PC-9 (cell line): Measurements from ENCODE around the gene TDRD7. TPM values are rescaled to one million over a fixed set of nuclear protein-coding genes. Genes with fewer than 3 reads are reported as not detected.

Source experiments
- BruUV-seq: library from RNA; stranded (reverse); fragments of 400-500 nt; replicated peaks from 2 replicates; lab custom pipeline; 2021; lab: Mats Ljungman, UMichigan
- CTCF ChIA-PET: fragments of 300-600 bp; sonication (Branson Sonifier 250); formaldehyde crosslinking; loops from one replicate; lab custom pipeline; 2022; ENCODE audit warnings: antibody characterized with exemption; lab: Charles Lee
- POLR2A ChIA-PET: fragments of 300-600 bp; sonication (Branson Sonifier 250); formaldehyde crosslinking; loops from one replicate; lab custom pipeline; 2022; ENCODE audit warnings: antibody characterized with exemption; ENCODE audit not compliant: unreplicated experiment; lab: Charles Lee
- DNase-seq, 2 experiments: peaks; one replicate each; pipeline versions ENCODE4 v3.0.0 to v3.0.0-alpha.2; 2015 to 2022; ENCODE audit warnings: mixed read lengths in 1 of 2
- H2AFZ ChIP-seq: fragments of 200-600 bp; sonication (generic); 2 replicates; pipeline ENCODE4 v1.8.1; 2017; ENCODE audit warnings: antibody characterized with exemption
- H3F3A ChIP-seq: fragments of 200-600 bp; sonication (generic); 2 replicates; pipeline ENCODE4 v1.8.1; 2017; ENCODE audit warnings: antibody characterized with exemption, mild to moderate bottlenecking, low read depth; ENCODE audit not compliant: insufficient read depth
- H3K27ac ChIP-seq: fragments of 200-600 bp; sonication (generic); 2 replicates; pipeline ENCODE4 v1.6.1; 2016; ENCODE audit warnings: mixed run types
- H3K27me3 ChIP-seq: fragments of 200-600 bp; sonication (generic); 2 replicates; pipeline ENCODE4 v1.6.1; 2016; ENCODE audit warnings: low read depth, mixed run types; ENCODE audit not compliant: insufficient read depth
- H3K36me3 ChIP-seq: fragments of 200-600 bp; sonication (generic); 2 replicates; pipeline ENCODE4 v1.6.1; 2016; ENCODE audit warnings: low read depth, mixed run types
- H3K4me1 ChIP-seq: fragments of 200-600 bp; sonication (generic); replicated peaks from 2 replicates; pipeline ENCODE4 v1.6.1; 2016; ENCODE audit warnings: mixed run types; ENCODE audit not compliant: insufficient read depth
- H3K4me2 ChIP-seq: fragments of 200-600 bp; sonication (generic); 2 replicates; pipeline ENCODE4 v1.6.1; 2017; ENCODE audit warnings: mixed run types
- H3K4me3 ChIP-seq: fragments of 200-600 bp; sonication (generic); 2 replicates; pipeline ENCODE4 v1.6.1; 2016; ENCODE audit warnings: mixed run types
- H3K79me2 ChIP-seq: fragments of 200-600 bp; sonication (generic); 2 replicates; pipeline ENCODE4 v1.6.1; 2017; ENCODE audit warnings: low read depth, mixed run types
- H3K9me2 ChIP-seq: fragments of 200-600 bp; sonication (generic); 2 replicates; pipeline ENCODE4 v1.8.1; 2017; ENCODE audit warnings: mild to moderate bottlenecking; ENCODE audit not compliant: insufficient read depth
- H3K9me3 ChIP-seq: fragments of 200-600 bp; sonication (generic); 2 replicates; pipeline ENCODE4 v1.8.1; 2016; ENCODE audit warnings: low read depth; ENCODE audit not compliant: insufficient read depth
- H4K20me1 ChIP-seq: fragments of 200-600 bp; sonication (generic); 2 replicates; pipeline ENCODE4 v1.8.1; 2017; ENCODE audit not compliant: insufficient read depth
- EZH2 ChIP-seq: fragments of 200-600 bp; sonication (generic); IDR thresholded peaks from 2 replicates; pipeline ENCODE4 v1.8.0; 2017; ENCODE audit warnings: antibody characterized with exemption, low read depth
- intact Hi-C: fragments of 100-400 bp; cut with micrococcal nuclease; formaldehyde crosslinking; loops from one replicate; pipeline ENCODE4 v1.10.0; 2022; ENCODE audit not compliant: unreplicated experiment
- total RNA-seq: library from RNA; stranded (reverse); gene quantifications from 2 replicates; pipeline ENCODE4 v1.2.3, GENCODE V29; 2021
- TF ChIP-seq, protein P1 (sequence below): fragments of 200-600 bp; sonication (generic); conservative IDR thresholded peaks from 2 replicates; pipeline ENCODE4 v1.6.1; 2017; ENCODE audit warnings: mixed run types, antibody characterized with exemption, mild to moderate bottlenecking, moderate library complexity

Gene TDRD7
- total RNA-seq, 1 experiment from 2014 or later = 14.2 TPM

GRCh38 chr9:97385626-97386264 is 26.2 kb upstream of the TDRD7 start:
- H3K36me3 ChIP-seq = no peaks in the 10 kb centered on the region
- no peaks in the 10 kb centered on the region for H3F3A ChIP-seq
- TF ChIP-seq EZH2 = no peak
- TF ChIP-seq, protein P1, sequence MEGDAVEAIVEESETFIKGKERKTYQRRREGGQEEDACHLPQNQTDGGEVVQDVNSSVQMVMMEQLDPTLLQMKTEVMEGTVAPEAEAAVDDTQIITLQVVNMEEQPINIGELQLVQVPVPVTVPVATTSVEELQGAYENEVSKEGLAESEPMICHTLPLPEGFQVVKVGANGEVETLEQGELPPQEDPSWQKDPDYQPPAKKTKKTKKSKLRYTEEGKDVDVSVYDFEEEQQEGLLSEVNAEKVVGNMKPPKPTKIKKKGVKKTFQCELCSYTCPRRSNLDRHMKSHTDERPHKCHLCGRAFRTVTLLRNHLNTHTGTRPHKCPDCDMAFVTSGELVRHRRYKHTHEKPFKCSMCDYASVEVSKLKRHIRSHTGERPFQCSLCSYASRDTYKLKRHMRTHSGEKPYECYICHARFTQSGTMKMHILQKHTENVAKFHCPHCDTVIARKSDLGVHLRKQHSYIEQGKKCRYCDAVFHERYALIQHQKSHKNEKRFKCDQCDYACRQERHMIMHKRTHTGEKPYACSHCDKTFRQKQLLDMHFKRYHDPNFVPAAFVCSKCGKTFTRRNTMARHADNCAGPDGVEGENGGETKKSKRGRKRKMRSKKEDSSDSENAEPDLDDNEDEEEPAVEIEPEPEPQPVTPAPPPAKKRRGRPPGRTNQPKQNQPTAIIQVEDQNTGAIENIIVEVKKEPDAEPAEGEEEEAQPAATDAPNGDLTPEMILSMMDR = no peak
- no peaks in the 10 kb centered on the region for H3K4me1 ChIP-seq
- H2AFZ ChIP-seq = no peak overlapping the region
- H3K79me2 ChIP-seq = no peaks in the 10 kb centered on the region
- BruUV-seq = no TSS peak
- H3K9me2 ChIP-seq = no peaks in the 10 kb centered on the region
- DNase-seq = no peak
- H3K27me3 ChIP-seq = no peaks in the 10 kb centered on the region
- no peak overlapping the region for H3K4me3 ChIP-seq
- no peaks in the 10 kb centered on the region for H3K9me3 ChIP-seq
- H3K27ac ChIP-seq = no peak overlapping the region
- intact Hi-C loops = loop anchor here (2.0 kb wide), 1 partner anchor 229 kb away; no protein-coding TSS in a partner anchor
- no peaks in the 10 kb centered on the region for H4K20me1 ChIP-seq
- POLR2A ChIA-PET = interaction anchor here (0.6 kb wide), 1 partner anchor 1070 kb away, joined by 7 read pairs; no protein-coding TSS in a partner anchor
- no peak overlapping the region for H3K4me2 ChIP-seq
- CTCF ChIA-PET = interaction anchor here (0.6 kb wide), 1 partner anchor 105 kb away, joined by 10 read pairs; no protein-coding TSS in a partner anchor

GRCh38 chr9:97386265-97386633 is 25.6 kb upstream of the TDRD7 start:
- DNase-seq = no peak
- Histone ChIP-seq H3K9me3 (no peaks in the 10 kb centered on the region), H3K4me3 (no peak overlapping the region), H3K27ac (no peak overlapping the region), H3K79me2 (no peaks in the 10 kb centered on the region), H3K4me2 (no peak overlapping the region), H4K20me1 (no peaks in the 10 kb centered on the region), H3K36me3 (no peaks in the 10 kb centered on the region), H3K27me3 (no peaks in the 10 kb centered on the region), H2AFZ (no peak overlapping the region), H3K4me1 (no peaks in the 10 kb centered on the region), H3F3A (no peaks in the 10 kb centered on the region), H3K9me2 (no peaks in the 10 kb centered on the region)
- BruUV-seq = no TSS peak
- ChIA-PET CTCF (interaction anchor here (0.6 kb wide), 1 partner anchor 104 kb away, joined by 10 read pairs; no protein-coding TSS in a partner anchor), POLR2A (interaction anchor here (0.6 kb wide), 1 partner anchor 1071 kb away, joined by 7 read pairs; no protein-coding TSS in a partner anchor)
- TF ChIP-seq, protein P1 = no peak
- TF ChIP-seq EZH2 = no peak
- intact Hi-C loops = loop anchor here (2.0 kb wide), 1 partner anchor 229 kb away; no protein-coding TSS in a partner anchor

- Histone ChIP-seq H3F3A (no peaks in the 10 kb centered on the region), H2AFZ (no peak overlapping the region), H3K9me3 (no peaks in the 10 kb centered on the region), H3K9me2 (no peaks in the 10 kb centered on the region), H4K20me1 (no peaks in the 10 kb centered on the region), H3K36me3 (no peaks in the 10 kb centered on the region), H3K27me3 (no peaks in the 10 kb centered on the region), H3K4me1 (no peaks in the 10 kb centered on the region), H3K79me2 (no peaks in the 10 kb centered on the region), H3K4me2 (peak overlapping the region; percentile 23; the same call in 1 of the 2 replicates), H3K27ac (no peak overlapping the region), H3K4me3 (no peak overlapping the region)
- DNase-seq = peak in 1 of 2 experiments; percentile 71
- ChIA-PET CTCF (interaction anchor here (0.6 to 1.6 kb wide), 3 partner anchors 12 to 345 kb away, joined by 3 to 5 read pairs (median 4); no protein-coding TSS in a partner anchor), POLR2A (no interaction called here)
- no peak for TF ChIP-seq EZH2
- TF ChIP-seq, protein P1 = peak; percentile 99
- intact Hi-C loops = loop anchor here (2.0 kb wide), 1 partner anchor 228 kb away; no protein-coding TSS in a partner anchor
- no TSS peak for BruUV-seq
These were observed 25.0 kb upstream of the TDRD7 start for GRCh38 chr9:97386733-97387503.
